ENCODE data around the gene UBE2U. TPM values are rescaled to one million over a fixed set of nuclear protein-coding genes. Genes with fewer than 3 reads are reported as not detected.

The UBE2U gene
- total RNA-seq, 4 donors from 2014 or later, result not detected

- no peaks in the 10 kb centered on the region for H3K9me3 ChIP-seq
- TF ChIP-seq CTCF (IDR thresholded peaks at IDR 0.05), result no peak
- no peak for TF ChIP-seq POLR2A (IDR thresholded peaks at IDR 0.05)
- no peaks in the 10 kb centered on the region for H3K36me3 ChIP-seq
- no peaks in the 10 kb centered on the region for H3K4me1 ChIP-seq
- H3K4me3 ChIP-seq, result no peak overlapping the region
- no peak for DNase-seq
- no peak overlapping the region for H3K27ac ChIP-seq
- H3K27me3 ChIP-seq, result no peaks in the 10 kb centered on the region
Observed at GRCh38 chr1:64197076-64197475, 6.3 kb upstream of the UBE2U start.

DNA sequence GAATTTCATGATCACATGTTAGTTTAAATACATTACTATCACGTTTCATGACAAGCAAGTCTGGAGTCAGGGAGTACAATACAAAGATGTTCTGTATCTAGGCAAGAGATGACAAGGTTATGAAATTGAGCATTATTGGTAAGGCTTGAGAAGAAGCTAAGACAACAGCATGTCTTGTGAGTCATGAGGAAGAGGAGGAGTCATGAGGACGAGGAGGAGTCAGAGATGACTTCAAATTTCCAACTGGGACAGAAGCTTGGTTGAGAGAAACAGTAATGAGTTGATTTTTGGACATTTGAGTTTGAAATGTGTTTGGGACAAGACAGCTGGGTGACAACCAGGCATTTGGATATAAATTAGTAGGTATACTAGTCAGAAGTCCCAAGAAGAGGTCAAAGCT, 4.3 kb upstream of the UBE2U start:
- Histone ChIP-seq H3K9me3 (no peaks in the 10 kb centered on the region), H3K27me3 (no peaks in the 10 kb centered on the region), H3K36me3 (no peaks in the 10 kb centered on the region), H3K4me1 (no peaks in the 10 kb centered on the region), H3K27ac (no peak overlapping the region), H3K4me3 (no peak overlapping the region)
- no peak for DNase-seq
- TF ChIP-seq POLR2A (IDR thresholded peaks at IDR 0.05) (no peak), CTCF (IDR thresholded peaks at IDR 0.05) (no peak)

GRCh38 chr1:64200064-64200463, 3.4 kb upstream of the UBE2U start:
- TF ChIP-seq CTCF (IDR thresholded peaks at IDR 0.05) (no peak), POLR2A (IDR thresholded peaks at IDR 0.05) (no peak)
- Histone ChIP-seq H3K9me3 (no peaks in the 10 kb centered on the region), H3K36me3 (no peaks in the 10 kb centered on the region), H3K4me3 (no peak overlapping the region), H3K27ac (no peak overlapping the region), H3K27me3 (no peaks in the 10 kb centered on the region), H3K4me1 (no peaks in the 10 kb centered on the region)
- DNase-seq, result no peak

GRCh38 chr1:64209221-64209620, 5.8 kb downstream of the UBE2U start:
- Histone ChIP-seq H3K27ac (no peak overlapping the region), H3K4me3 (no peak overlapping the region), H3K9me3 (no peaks in the 10 kb centered on the region), H3K27me3 (no peaks in the 10 kb centered on the region), H3K4me1 (no peaks in the 10 kb centered on the region), H3K36me3 (no peaks in the 10 kb centered on the region)
- no peak for DNase-seq
- TF ChIP-seq POLR2A (IDR thresholded peaks at IDR 0.05), result no peak

DNA sequence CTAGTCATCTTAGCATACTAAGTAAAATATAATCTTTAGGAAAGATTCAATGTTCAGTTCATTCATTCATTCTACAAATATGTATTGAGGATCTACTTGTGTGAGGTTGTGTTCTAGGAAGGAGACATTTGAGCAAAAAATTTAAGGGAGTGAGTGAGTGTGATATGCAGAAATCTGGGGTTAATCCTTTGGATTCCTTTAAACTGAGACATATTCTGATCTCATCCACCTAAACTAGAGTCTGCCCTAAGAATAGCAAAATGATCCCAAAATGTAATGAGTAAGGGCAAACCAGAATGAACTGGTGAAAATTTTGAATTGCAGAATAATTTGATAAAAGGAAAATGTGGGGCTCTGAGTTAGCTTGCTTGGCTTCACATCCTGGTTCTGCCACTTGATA, 8.6 kb downstream of the UBE2U start:
- Histone ChIP-seq H3K4me3 (no peak overlapping the region), H3K9me3 (no peaks in the 10 kb centered on the region), H3K36me3 (no peaks in the 10 kb centered on the region), H3K4me1 (no peaks in the 10 kb centered on the region), H3K27ac (no peak overlapping the region), H3K27me3 (no peaks in the 10 kb centered on the region)
- TF ChIP-seq POLR2A (IDR thresholded peaks at IDR 0.05), result no peak
- TF ChIP-seq CTCF (IDR thresholded peaks at IDR 0.05), result no peak
- no peak for DNase-seq

DNA sequence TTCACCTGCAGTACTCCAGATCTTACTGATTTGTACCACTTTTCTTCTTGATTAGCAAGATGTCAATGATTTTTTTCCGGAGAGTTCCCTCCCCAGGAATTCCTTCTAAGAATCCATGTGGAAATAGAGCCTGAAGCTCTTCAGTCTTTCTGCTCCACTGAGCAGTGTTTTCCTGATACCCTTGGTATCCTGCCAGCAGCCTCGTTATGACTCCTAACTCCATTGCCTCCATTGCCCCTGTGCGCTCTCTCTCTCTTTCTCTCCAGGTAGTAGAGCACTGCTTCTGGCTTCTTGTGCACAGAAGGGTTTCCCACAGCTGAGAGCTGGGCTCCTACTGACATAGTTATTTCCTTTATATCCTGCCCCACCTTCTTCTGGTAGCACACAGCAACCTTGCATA, 12.2 kb downstream of the UBE2U start:
- H3K4me3 ChIP-seq, result no peak overlapping the region
- no peaks in the 10 kb centered on the region for H3K27me3 ChIP-seq
- no peak for TF ChIP-seq CTCF (IDR thresholded peaks at IDR 0.05)
- no peak for TF ChIP-seq POLR2A (IDR thresholded peaks at IDR 0.05)

More for the DNA sequence above, 12.2 kb downstream of the UBE2U start:
- no peak overlapping the region for H3K27ac ChIP-seq
- H3K36me3 ChIP-seq, result no peaks in the 10 kb centered on the region
- no peaks in the 10 kb centered on the region for H3K9me3 ChIP-seq
- H3K4me1 ChIP-seq, result no peaks in the 10 kb centered on the region
- DNase-seq, result no peak

Data from Peyer's patch (tissue), 4 donors.